Measurements from ENCODE around the gene PLA2G6.

GRCh38 chr22:38136607-38137006 lies 45.0 kb downstream of the PLA2G6 start:
- TF ChIP-seq CTCF (IDR thresholded peaks at IDR 0.05) (no peak), POLR2A (IDR thresholded peaks at IDR 0.05) (no peak), POLR2AphosphoS5 (IDR thresholded peaks at IDR 0.05) (no peak)

Measured in upper lobe of left lung (tissue), 4 donors.